ENCODE results near the gene CFAP410.

CFAP410 gene

DNA sequence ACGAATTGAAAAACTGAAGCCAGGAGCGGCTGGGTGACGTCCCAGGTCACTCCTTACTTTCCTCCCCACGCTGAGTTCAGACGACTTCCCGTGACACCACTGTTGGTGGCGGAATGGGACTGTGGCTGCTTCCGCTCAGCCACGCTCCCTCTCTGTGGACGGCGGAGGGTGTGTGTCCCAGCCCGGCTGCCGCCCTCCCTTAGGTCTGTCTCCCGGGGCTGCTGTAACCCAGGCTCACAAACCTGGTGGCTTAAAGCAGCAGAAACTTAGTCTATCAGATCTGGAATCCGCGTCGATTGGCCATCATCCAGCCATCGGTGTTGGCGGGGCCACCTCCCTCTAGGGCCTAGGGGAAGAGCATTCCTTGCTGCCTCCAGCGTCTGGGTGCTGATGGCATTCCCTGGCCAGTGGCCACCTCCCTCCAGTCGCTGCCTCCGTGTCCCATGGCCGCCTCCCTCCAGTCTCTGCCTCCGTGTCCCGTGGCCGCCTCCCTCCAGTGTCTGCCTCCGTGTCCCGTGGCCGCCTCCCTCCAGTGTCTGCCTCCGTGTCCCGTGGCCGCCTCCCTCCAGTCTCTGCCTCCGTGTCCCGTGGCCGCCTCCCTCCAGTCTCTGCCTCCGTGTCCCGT lies 31.7 kb upstream of the CFAP410 start:
- no peak for TF ChIP-seq CTCF (IDR thresholded peaks at IDR 0.05; ENCODE audit: extremely low read depth, insufficient read depth, missing control alignments)
- no peak for DNase-seq (ENCODE audit: low spot score)
- in situ Hi-C loops (cut with MboI; ENCODE audit: low pct_unique_long_range_greater_than_20kb, low sequenced_read_pairs, unreplicated experiment) = no loop called here

- in situ Hi-C loops (cut with MboI; ENCODE audit: low pct_unique_long_range_greater_than_20kb, low sequenced_read_pairs, unreplicated experiment) = no loop called here
- no peak for DNase-seq (ENCODE audit: low spot score)
- no peak for TF ChIP-seq CTCF (IDR thresholded peaks at IDR 0.05; ENCODE audit: extremely low read depth, insufficient read depth, missing control alignments)
These were observed 31.0 kb upstream of the CFAP410 start for GRCh38 chr21:44370027-44370735.

- no peak for TF ChIP-seq CTCF (IDR thresholded peaks at IDR 0.05; ENCODE audit: extremely low read depth, insufficient read depth, missing control alignments)
These were observed 29.7 kb upstream of the CFAP410 start for GRCh38 chr21:44368711-44369446.

DNA sequence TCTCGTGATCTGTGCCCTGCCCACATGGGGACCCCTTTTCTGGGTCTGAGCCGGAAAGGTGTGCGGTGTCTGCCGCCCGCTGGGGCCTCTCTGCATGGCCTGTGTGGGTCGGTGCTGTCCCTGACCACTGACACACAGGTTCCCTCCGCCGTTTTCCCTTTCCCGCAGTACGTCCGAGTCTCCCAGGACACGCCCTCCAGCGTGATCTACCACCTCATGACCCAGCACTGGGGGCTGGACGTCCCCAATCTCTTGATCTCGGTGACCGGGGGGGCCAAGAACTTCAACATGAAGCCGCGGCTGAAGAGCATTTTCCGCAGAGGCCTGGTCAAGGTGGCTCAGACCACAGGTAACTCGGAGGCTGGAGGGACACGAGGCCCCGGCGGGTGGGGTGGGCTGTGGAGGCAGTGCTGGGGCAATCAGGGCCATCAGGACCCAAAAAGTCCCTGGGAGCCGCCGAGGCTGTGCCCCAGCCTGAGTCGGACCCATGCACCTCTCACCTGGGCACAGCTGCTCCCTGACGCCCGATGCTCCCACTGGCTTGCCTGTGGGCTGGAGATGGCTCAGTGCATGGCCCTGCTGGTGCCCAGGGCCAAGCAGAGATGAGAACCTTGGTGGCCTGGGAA lies 27.5 kb upstream of the CFAP410 start:
- DNase-seq (ENCODE audit: low spot score) = no peak
- no peak for TF ChIP-seq CTCF (IDR thresholded peaks at IDR 0.05; ENCODE audit: extremely low read depth, insufficient read depth, missing control alignments)
- in situ Hi-C loops (cut with MboI; ENCODE audit: low pct_unique_long_range_greater_than_20kb, low sequenced_read_pairs, unreplicated experiment) = no loop called here

More at GRCh38 chr21:44368711-44369446, 29.7 kb upstream of the CFAP410 start:
- in situ Hi-C loops (cut with MboI; ENCODE audit: low pct_unique_long_range_greater_than_20kb, low sequenced_read_pairs, unreplicated experiment) = no loop called here
- DNase-seq (ENCODE audit: low spot score) = no peak

GRCh38 chr21:44365967-44366585 lies 26.9 kb upstream of the CFAP410 start:
- no peak for DNase-seq (ENCODE audit: low spot score)
- in situ Hi-C loops (cut with MboI; ENCODE audit: low pct_unique_long_range_greater_than_20kb, low sequenced_read_pairs, unreplicated experiment) = no loop called here
- TF ChIP-seq CTCF (IDR thresholded peaks at IDR 0.05; ENCODE audit: extremely low read depth, insufficient read depth, missing control alignments) = no peak

All from GM13977 (cell line).